Urinary bladder (tissue), 4 donors: Measurements from ENCODE around the gene SRSF2. TPM values are rescaled to one million over a fixed set of nuclear protein-coding genes. Genes with fewer than 3 reads are reported as not detected.
"Not testable (repeated sequence)": the region's sequence is repeated elsewhere in the genome, so short reads cannot be mapped to it uniquely, and the experiment has no call there.

Experiments
- DNase-seq: peaks from one replicate; pipeline ENCODE4 v3.0.0-alpha.2; 2015; ENCODE audit errors: extremely low spot score
- H3K27ac ChIP-seq: one replicate; pipeline ENCODE4 v1.5.1; 2013; ENCODE audit warnings: low read depth, mild to moderate bottlenecking, moderate library complexity
- H3K36me3 ChIP-seq: one replicate; pipeline ENCODE4 v1.6.1; 2013; ENCODE audit warnings: mild to moderate bottlenecking, moderate library complexity; ENCODE audit not compliant: insufficient read depth
- H3K4me1 ChIP-seq: one replicate; pipeline ENCODE4 v1.6.1; 2013; ENCODE audit warnings: mild to moderate bottlenecking, moderate library complexity; ENCODE audit not compliant: insufficient read depth
- H3K4me3 ChIP-seq: one replicate; pipeline ENCODE4 v1.5.1; 2013; ENCODE audit warnings: low read depth, low read length
- WGBS: extraction: QIAGEN DNeasy Blood & Tissue Kit; methylation state at CpG from one replicate; pipeline ENCODE4 v1.1.7; 2013; 5-methylcytosine and 5-hydroxymethylcytosine counted together
- polyA plus RNA-seq: library from polyadenylated mRNA; stranded (reverse); fragments of 200-250 nt; gene quantifications from one replicate; pipeline ENCODE4 v1.2.3, GENCODE V29; 2013
- total RNA-seq: library from RNA; depleted of rRNA; stranded (reverse); fragments of >200 nt; gene quantifications from one replicate; pipeline ENCODE4 v1.2.3, GENCODE V29; 2014
- donor health status: healthy with polysubstance abuse.
- donor health status: healthy.

SRSF2 gene
- total and polyA plus RNA-seq, 2 donors: 134 to 148 TPM

DNA sequence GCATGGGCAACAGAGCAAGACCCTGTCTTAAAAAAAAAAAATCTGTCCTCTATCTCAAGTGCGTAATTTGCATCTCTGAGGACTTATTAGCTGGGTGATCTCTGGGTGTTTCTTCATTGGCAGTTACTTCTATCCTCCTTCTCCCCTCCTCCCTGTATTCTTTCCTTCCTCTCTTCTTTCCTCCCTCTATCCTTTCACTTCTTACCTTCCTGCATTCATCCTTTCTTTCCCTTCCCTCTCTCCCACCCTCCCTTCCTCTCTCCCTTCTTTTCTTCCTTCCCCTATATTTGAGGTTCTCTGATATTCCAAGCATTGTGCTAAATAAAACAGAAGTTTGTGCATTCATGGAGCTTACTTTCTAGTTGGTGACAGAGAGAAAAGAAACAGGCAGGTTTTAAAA is 11.5 kb upstream of the SRSF2 start:
- DNase-seq: no peak
- H3K27ac ChIP-seq: no peak overlapping the region
- no peaks in the 10 kb centered on the region for H3K4me1 ChIP-seq
- no peaks in the 10 kb centered on the region for H3K36me3 ChIP-seq
- no peak overlapping the region for H3K4me3 ChIP-seq
- WGBS: 100% methylated on average over 1 of the region's 1 CpG

DNA sequence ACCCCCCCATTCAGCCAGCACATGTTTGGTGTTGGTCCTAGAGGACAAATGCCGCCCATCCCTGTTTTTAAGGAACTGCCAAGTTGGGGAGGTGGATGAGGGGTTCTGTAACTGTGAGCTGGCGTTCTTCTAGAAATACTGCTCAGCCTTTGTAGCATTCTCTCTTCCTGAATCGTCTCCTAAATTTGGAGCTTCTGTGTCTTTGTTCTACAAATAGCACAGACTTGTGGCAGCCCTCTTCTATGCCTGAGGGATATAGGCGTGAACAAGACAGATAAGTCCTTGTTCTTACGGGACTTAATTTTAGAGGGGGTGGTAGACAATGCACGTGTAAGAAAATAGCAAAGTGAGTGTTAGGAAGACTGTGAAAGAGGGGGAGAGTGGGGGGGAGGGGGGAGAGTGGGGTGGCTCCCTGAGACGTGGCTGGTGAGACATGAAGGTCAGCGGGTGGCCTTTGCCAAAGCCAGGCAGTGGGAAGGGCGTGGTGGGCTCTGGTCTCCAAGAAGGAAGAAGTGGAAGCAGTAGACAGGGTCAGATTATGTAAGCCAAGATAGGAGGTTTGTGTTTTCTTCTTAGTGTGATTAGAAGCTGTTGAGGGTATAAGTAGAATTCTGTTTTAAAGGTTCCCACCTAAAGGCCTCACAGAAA is 10.7 kb upstream of the SRSF2 start:
- Histone ChIP-seq H3K4me1 (no peaks in the 10 kb centered on the region), H3K36me3 (no peaks in the 10 kb centered on the region), H3K27ac (no peak overlapping the region), H3K4me3 (no peak overlapping the region)
- WGBS: 78% methylated on average over 9 of the region's 9 CpGs
- DNase-seq: no peak

DNA sequence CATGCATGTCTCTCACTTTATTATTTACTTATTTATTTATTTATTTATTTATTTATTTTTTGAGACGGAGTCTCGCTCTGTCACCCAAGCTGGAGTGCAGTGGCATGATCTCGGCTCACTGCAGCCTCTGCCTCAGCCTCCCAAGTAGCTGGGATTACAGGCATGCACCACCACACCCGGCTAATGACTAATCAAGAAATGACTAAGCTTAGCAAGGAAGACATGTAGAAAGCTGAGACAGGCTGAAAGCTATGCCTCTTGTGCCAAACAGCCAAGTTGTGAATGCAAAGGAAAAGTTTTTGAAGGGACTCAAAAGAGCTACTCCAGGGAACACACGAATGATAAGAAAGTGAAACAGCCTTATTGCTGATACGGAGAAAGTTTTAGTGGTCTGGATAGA is 8.7 kb upstream of the SRSF2 start:
- DNase-seq, H3K4me1 ChIP-seq, H3K27ac ChIP-seq, H3K36me3 ChIP-seq, H3K4me3 ChIP-seq: not testable (repeated sequence)
- WGBS: 97% methylated on average over 6 of the region's 6 CpGs

DNA sequence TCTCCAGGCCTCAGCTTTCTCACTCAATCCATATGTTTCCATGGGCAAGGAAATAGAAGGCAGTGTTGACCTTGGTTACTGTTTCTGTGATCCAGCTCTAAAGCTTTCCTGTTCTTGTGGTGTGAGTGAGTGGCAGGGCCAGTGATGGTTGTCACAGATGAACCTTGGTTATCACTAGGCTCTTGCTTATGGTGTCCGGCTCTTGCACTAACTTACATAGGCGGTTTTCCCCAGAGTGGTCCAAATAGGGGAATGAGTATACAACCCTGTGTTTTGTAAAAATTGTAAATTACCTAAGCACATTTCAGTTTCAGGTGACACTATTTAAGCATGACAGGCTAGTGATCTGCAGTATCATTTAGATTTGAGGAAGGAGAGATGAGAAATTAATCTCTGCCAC is 7.6 kb upstream of the SRSF2 start:
- WGBS: 95% methylated on average over 2 of the region's 2 CpGs
- no peak for DNase-seq
- Histone ChIP-seq H3K36me3 (no peaks in the 10 kb centered on the region), H3K4me3 (no peak overlapping the region), H3K27ac (no peak overlapping the region), H3K4me1 (no peaks in the 10 kb centered on the region)

DNA sequence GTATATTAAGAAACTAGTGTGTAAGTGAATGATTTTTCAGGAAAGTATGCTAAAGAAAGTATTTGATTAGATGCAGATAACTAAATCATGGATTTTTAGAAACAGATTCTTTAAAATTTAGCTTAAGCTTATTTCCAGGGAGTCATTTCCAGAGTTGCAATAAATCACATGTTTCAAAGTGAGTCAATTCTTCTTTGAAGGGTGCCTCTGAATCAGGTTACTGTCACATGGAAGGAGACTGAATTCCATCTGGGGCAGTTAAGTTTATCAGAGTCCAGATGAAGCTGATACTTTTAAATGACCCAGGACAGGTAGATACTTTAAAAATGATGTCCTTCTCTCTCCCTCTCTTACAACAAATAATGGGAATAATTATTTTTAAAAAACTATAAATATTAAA is 5.8 kb upstream of the SRSF2 start:
- no peaks in the 10 kb centered on the region for H3K36me3 ChIP-seq
- no peak for DNase-seq
- no peaks in the 10 kb centered on the region for H3K4me1 ChIP-seq
- no peak overlapping the region for H3K27ac ChIP-seq
- H3K4me3 ChIP-seq: no peak overlapping the region

DNA sequence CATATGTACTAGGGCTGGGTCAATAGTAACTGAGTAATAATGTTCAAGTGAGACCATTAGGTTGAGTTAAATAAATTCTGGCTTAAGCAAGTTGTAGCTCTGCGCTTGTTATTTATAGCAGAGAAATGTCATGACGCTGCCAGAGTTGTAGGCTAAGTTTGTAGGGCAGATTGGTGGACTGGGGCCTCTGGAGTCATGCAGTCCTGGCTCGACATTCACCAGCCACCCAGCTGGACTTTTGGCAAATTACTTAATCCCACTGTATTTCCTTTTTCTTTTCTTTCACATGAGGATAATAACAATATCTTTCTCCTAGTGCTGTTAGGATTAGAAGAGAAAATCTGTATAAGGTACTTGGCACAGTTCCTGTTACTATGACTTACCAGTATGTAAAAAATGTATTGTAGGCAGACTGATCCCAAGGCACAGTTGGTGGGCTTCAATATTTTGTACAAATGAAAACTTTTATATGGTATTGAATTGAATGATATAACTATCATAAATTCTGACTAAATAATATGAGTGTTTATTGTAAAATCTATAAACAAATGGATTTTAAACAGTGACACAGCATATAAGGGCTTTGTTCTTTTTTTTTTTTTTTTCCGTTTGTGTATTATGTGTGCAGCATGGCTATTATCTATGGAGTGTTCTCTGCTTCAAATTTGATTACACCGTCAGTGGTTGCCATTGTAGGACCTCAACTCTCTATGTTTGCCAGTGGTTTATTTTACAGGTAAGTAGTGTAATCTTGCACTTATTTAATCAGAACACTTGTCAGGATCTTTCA is 3.4 kb upstream of the SRSF2 start:
- Histone ChIP-seq H3K4me1 (no peaks in the 10 kb centered on the region), H3K27ac (peak overlapping the region; percentile 5), H3K36me3 (no peaks in the 10 kb centered on the region), H3K4me3 (no peak overlapping the region)
- 32% methylated on average over 5 of the region's 5 CpGs for WGBS
- DNase-seq: no peak

DNA sequence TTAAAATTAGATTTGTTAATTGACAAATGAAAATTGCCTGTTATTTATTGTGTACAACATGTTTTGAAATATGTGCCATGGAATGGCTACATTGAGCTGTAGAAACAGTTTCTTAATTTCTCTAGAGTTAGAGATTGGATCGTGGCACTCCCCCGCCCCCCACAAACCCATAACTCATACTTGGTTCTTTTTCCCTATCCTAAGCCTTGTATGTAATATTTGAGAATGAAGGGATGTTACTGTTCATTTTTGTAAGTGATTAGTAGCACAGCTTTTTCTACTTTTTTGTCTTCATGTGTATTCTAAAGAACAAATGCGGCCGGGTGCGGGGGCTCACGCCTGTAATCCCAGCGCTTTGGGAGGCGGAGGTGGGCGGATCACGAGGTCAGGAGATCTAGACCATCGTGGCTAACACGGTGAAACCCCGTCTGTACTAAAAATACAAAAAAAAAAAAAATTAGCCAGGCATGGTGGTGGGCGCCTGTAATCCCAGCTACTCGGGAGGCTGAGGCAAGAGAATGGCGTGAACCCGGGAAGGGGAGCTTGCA is 2.5 kb upstream of the SRSF2 start:
- not testable (repeated sequence) for DNase-seq, H3K27ac ChIP-seq
- 87% methylated on average over 17 of the region's 17 CpGs for WGBS

DNA sequence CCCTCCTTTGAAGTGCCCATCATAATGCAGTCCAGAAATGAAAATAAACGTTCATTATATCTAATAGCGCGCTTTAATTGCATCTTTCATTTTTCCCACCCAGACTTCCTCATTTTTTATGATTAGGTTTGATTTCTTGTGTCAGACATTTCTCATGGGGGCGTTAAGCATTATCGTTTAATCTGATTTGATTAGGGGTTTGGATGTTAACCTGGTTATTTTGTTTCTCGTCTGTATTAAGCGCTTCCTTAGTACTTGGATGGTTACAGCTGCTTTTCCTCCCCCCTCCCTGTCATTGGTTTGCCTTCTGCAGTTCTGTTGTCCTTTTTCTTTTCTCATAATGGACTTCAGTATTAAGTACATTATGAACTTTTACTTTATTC is 1.3 kb upstream of the SRSF2 start:
- H3K36me3 ChIP-seq: peaks cover 1% of the 10 kb centered on the region
- no peaks in the 10 kb centered on the region for H3K4me1 ChIP-seq
- DNase-seq: no peak
- peak overlapping the region; percentile 44 for H3K4me3 ChIP-seq
- H3K27ac ChIP-seq: peak overlapping the region; percentile 31
- WGBS: 3% methylated on average over 7 of the region's 7 CpGs

More for the DNA sequence above, 2.5 kb upstream of the SRSF2 start:
- H3K36me3 ChIP-seq, H3K4me1 ChIP-seq, H3K4me3 ChIP-seq: not testable (repeated sequence)

DNA sequence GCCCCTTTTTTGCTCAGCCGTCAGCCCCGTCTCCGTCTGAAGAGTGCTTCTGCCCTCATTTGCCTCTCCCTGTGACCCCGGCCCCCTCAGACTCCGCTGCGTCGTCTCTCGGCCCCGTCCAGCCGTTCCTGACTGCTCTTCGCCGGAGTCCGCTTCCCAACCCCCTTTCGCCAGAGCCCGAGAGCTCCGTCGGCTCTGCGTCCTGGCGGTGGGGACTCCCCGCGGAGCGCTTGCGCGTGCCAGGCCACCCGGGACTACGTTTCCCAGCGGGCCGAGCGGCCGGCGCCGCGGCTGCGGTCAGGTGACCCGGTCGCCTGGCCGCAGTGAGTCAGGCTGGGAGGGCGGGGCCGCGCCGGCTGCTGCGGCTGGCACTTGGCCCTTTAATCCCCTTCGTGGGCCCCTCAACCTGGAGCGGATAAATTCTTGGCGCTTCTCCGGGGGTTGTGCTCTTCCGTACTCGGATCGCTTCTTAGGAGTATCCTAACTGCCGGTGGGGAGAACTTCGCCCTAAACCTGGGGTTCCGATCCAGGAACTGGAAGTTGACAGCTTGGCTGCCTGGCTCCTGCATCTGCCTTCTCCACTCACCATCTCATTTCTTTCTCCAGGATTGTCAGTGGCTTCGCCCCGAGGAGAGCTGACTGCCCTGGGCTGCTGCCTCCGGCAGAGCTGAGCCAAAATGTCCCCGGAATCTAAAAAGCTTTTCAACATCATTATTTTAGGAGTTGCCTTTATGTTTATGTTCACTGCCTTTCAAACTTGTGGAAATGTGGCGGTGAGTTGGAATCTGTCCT is 741 bp upstream of the SRSF2 start, which contains the start of gene MFSD11:
Gene MFSD11, plus strand, starts transcription at position 444 of the 792 bp plus-strand sequence. Its CDS starts 234 bp downstream, at position 678.
- Histone ChIP-seq H3K4me1 (no peaks in the 10 kb centered on the region), H3K36me3 (peaks cover 1% of the 10 kb centered on the region), H3K4me3 (peak within 1 kb of the TSS; percentile 83), H3K27ac (peak within 1 kb of the TSS; percentile 98)
- peak; percentile 83 for DNase-seq
- under 1% methylated on average over 57 of the region's 57 CpGs for WGBS

DNA sequence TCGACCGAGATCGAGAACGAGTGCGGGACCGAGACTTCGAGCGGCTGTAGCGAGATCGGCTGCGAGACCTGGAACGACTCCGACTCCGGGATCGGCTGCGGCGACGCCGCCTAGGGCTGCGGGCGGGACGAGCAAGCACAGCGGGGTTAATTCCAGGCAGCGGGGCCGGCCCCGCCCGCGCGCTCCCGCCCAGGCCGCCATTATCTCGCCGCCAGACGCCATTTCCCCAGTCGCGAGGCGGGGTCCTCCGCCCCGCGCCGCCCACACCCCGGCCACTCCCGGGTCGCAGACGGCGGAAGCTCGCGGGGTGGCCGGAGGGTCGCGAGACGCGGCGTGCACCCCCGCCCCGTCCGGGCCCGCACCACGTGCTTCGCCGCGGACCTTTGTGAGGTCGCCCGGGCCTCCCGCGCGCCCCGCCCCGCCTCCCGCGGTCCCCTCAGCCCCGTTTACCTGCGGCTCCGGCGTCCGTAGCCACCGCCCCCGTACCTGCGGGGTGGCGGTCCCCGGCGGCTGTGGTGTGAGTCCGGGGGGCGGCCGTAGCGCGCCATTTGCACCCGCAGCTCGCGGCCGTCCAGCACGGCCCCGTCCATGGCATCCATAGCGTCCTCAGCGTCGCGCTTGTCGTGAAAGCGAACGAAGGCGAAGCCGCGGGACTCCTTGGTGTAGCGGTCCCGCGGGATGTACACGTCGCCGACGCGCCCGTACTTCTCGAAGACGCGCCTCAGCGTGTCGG is 616 bp downstream of the SRSF2 start:
- peak overlapping the region; percentile 83 for H3K4me3 ChIP-seq
- peaks cover 1% of the 10 kb centered on the region for H3K36me3 ChIP-seq
- peak overlapping the region; percentile 98 for H3K27ac ChIP-seq
- no peaks in the 10 kb centered on the region for H3K4me1 ChIP-seq
- DNase-seq: no peak
- under 1% methylated on average over 117 of the region's 117 CpGs for WGBS

DNA sequence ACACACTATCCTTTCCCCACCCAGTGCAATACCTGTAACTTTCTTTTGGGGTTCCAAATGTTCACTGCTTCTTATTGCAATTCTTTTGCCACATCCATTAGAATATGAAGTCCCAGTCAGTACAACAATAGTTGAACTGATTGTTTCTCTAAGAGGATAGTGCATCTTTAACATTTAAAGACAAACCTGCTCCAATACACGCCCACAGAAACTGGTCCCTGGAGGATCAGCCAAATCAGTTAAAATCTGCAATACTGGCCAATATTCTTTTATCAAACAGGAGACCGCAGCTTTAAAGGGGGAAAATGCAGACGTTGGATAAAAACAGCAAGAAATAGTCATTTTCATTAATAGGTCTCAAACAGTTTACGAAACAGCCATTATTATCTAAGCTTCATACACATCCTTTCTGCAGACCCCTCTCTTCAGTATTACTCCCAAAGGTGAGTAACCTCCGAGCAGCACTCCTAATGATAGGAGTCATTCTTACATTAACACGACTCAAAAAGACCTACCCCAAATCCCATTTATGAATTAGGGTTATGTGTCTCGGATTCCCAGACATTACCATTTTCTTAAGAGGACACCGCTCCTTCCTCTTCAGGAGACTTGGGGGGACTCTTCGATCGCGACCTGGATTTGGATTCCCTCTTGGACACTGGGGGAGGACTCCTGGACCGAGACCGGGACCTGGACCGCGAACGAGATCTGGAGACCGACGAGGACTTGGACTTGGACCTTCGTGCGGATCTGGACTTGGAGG is 1.4 kb downstream of the SRSF2 start:
- Histone ChIP-seq H3K4me1 (no peaks in the 10 kb centered on the region), H3K4me3 (peak overlapping the region; percentile 83), H3K27ac (peak overlapping the region; percentile 98), H3K36me3 (peaks cover 1% of the 10 kb centered on the region)
- WGBS: 1% methylated on average over 20 of the region's 20 CpGs
- no peak for DNase-seq

DNA sequence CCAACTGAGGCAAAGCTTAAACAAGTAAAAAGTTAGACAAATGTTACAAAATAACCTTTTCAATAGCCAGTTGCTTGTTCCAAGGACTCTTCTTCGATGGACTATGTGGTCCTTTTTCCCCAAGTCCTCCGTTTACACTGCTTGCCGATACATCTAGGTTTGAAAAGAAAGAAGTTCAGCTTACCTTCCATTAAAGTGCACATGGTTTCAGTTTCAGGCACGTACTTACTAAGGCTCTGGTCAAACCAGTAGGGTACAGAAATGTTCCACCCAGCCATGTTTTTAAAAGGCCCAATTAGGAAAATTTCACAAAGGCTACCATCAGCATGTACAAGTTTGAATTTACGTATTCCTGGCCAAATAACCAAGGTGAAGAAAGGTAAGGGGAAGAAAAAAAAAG is 2.1 kb downstream of the SRSF2 start:
- no peak for DNase-seq

More for the DNA sequence above, 2.1 kb downstream of the SRSF2 start:
- 25% methylated on average over 5 of the region's 5 CpGs for WGBS
- H3K4me3 ChIP-seq: no peak overlapping the region
- H3K4me1 ChIP-seq: no peaks in the 10 kb centered on the region
- H3K36me3 ChIP-seq: peaks cover 1% of the 10 kb centered on the region
- no peak overlapping the region for H3K27ac ChIP-seq
